HG03571 (cell line): ENCODE data around the gene NCLN.
"Not testable (repeated sequence)": the region's sequence is repeated elsewhere in the genome, so short reads cannot be mapped to it uniquely, and the experiment has no call there.

Experiments
- ATAC-seq: cut with Tn5 transposase; IDR thresholded peaks from one replicate; pipeline ENCODE4 v1.9.1; 2021; ENCODE audit not compliant: unreplicated experiment

Gene NCLN

DNA sequence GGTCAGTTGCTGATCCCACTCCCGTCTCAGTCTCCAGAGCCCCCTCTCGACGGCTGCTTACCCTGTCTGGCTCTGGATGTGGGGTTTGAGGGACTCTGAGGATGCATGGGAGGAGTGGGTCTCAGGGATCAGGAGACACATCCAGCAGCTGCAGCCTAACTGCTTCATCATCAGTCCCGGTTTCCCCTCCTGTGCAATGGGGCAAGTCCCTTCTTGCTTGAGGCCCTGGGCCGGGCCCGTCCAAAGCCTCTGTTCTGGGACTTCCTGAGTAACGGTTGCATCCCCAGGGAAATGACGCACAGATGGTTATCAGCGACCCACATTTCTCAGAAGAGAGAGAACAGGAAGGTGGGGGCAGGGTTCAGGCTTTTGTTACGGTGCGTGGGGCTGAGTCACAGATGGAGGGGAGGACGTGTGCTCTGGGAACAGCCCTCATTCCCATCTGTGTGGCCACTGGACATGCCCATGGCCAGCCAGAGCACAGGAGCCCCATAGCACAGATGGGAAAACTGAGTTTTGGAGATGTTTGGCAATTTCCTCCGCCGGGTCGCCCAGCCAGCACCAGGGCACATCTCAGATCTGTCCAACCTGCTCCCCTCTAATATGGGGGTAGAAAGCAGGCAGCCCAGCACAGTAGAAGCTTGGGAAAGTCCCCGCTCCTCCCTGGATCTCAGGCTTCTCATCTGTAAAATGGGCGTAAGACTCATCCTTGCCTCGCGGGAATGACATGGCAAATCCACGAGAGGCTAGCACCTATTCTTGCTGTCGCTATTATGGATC lies 30.6 kb upstream of the NCLN start:
- ATAC-seq = no peak

DNA sequence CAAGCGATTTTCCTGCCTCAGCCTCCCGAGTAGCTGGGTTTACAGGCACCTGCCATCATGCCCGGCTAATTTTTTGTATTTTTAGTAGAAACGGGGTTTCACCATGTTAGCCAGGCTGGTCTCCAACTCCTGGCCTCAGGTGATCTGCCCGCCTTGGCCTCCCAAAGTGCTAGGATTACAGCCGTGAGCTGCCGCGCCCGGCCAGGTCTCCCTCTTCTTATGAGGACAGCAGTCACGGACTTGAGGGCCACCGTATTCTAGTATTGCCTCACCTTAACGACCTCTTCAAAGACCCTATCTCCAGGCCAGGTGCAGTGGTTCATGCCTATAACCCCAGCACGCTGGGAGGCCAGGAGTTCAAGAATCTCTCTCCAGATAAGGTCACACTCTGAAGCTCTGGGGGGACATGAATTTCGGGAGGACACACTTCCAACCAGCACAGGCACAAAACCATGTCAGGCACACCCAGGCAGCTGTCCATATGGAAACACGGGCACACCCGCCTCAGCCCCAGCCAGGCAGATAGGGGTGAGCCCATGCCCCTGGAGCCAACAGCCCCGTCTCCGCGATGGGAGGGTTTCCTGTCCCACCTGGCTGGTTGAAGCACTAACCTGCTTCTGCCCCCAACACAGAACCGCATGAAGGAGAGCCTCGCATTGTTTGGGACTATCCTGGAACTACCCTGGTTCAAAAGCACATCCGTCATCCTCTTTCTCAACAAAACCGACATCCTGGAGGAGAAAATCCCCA lies 28.5 kb upstream of the NCLN start:
- ATAC-seq = no peak

- ATAC-seq = no peak
Observed at GRCh38 chr19:3159565-3159964, 26.2 kb upstream of the NCLN start.

DNA sequence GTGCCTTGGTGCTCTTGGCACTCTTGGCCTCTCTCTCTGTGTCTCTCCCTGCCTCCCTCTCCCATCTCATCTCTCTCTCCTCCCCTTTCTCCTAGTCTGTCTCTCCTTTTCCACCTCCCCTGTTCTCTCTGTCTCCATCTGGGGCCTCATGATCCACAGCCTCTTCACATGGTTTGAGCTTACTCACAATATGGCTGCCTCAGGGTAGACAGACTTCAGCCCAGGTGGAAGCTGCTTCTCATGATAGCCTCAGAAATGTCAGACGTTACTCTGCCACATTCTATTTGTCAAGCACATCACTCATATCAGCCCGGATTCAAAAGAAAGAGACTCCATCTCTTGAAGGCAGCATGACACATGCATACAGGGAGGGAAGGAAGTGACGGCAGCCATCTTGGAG lies 25.5 kb upstream of the NCLN start:
- ATAC-seq = no peak

GRCh38 chr19:3161453-3161852 lies 24.3 kb upstream of the NCLN start:
- ATAC-seq = no peak

GRCh38 chr19:3162418-3163229 lies 23.1 kb upstream of the NCLN start:
- ATAC-seq = no peak

- no peak for ATAC-seq
Observed at GRCh38 chr19:3163230-3163886, 22.4 kb upstream of the NCLN start.

- ATAC-seq = no peak
Observed at GRCh38 chr19:3163943-3164342, 21.8 kb upstream of the NCLN start.

- no peak for ATAC-seq
Observed at GRCh38 chr19:3167533-3168272, 18.0 kb upstream of the NCLN start.

DNA sequence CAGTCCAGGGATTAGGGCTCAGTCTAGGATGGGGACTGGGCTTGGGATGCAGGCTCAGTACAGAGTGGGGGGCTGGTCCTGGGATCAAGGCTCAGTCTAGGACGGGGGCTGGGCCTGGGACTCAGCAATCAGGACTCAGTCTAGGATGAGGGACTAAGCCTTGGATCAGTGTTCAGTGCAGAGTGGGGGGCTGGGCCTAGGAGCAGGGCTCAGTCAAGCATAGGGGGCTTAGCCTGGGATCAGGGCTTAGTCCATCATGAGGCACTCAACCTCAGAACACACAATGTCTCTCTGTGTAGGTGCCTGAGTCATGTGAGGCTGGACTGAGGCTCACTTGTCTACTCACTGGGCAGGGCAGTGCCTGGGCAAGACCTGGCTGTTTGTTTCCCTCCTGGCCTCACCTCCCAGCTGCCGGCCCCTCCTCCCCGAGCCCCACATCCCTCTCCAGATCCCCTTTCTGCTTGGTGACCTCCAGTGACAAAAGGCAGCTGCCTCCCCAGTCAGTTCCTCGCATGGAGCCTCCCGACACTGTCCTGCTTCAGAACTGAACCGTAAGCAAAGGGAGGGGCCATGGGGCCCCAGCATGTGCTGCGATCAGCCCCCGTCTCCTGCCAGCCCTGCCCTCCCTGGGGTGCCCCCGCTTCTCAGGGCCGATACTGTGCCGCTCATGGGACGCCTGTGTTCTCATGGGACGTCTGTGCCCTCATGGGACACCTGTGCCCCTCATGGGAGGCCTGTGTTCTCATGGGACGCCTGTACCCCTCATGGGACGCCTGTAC lies 13.6 kb upstream of the NCLN start:
- no peak for ATAC-seq

- ATAC-seq = not testable (repeated sequence)
Observed at GRCh38 chr19:3172673-3173000, 13.1 kb upstream of the NCLN start.

DNA sequence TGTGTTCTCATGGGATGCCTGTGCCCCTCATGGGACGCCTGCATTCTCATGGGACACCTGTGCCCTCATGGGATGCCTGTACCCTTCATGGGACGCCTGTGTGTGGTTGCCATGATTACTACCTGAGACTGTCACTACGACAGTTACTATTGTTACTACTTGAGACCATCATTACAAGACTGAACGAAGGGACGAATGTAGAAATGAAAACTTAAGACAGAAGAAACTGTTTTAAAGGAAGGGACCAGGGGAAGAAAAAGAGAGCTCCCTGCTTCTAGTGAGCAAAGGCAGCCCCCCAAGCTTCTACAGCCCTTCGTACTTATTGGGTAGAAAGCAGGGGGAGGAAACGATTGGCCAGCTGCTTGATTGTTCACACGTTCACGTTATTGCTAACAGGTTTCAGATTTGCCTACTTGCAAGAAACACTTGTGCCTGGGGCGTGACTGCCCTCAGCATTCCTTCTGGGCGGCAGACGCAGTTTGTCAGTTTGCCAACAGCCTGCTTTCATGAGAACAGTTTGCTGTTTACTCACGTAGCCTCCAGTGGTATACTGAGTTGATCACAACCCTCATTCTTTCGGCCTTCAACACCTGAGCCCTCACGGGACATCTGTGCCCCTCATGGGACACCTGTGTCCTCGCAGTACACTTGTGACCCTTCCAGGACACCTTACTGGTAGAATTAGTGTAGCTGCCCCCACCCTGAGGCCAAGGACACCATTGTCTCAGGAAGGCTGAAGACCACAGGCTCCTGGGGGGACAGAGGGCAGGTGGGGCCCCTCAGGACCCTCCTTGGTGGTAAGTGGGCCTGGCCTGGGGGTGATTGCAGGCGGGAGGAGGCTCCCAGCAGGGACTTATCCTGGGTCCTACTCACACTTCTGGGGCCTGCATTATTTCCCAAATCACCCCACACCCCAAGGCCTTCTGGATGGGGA lies 9.7 kb upstream of the NCLN start:
- ATAC-seq = no peak

GRCh38 chr19:3176715-3177501 lies 8.8 kb upstream of the NCLN start:
- ATAC-seq = no peak

GRCh38 chr19:3178377-3178972 lies 7.3 kb upstream of the NCLN start, which contains the start of gene S1PR4:
Gene S1PR4, plus strand, starts transcription at chr19:3178769. Its CDS starts 24 bp downstream, at chr19:3178793.
- ATAC-seq = peak; percentile 37

- ATAC-seq = no peak
Observed at GRCh38 chr19:3178973-3179738, 6.6 kb upstream of the NCLN start.

DNA sequence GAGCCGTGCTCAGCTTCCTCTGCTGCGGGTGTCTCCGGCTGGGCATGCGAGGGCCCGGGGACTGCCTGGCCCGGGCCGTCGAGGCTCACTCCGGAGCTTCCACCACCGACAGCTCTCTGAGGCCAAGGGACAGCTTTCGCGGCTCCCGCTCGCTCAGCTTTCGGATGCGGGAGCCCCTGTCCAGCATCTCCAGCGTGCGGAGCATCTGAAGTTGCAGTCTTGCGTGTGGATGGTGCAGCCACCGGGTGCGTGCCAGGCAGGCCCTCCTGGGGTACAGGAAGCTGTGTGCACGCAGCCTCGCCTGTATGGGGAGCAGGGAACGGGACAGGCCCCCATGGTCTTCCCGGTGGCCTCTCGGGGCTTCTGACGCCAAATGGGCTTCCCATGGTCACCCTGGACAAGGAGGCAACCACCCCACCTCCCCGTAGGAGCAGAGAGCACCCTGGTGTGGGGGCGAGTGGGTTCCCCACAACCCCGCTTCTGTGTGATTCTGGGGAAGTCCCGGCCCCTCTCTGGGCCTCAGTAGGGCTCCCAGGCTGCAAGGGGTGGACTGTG lies 5.9 kb upstream of the NCLN start:
- no peak for ATAC-seq
